ENCODE data around the gene TREX2. TPM values are rescaled to one million over a fixed set of nuclear protein-coding genes. Genes with fewer than 3 reads are reported as not detected.

Gene TREX2
- total RNA-seq, 5 donors from 2014 or later (not counting 1 experiment from before 2014, with no cell fraction given): 2.4 to 6.3 (median 5.4) TPM

DNA sequence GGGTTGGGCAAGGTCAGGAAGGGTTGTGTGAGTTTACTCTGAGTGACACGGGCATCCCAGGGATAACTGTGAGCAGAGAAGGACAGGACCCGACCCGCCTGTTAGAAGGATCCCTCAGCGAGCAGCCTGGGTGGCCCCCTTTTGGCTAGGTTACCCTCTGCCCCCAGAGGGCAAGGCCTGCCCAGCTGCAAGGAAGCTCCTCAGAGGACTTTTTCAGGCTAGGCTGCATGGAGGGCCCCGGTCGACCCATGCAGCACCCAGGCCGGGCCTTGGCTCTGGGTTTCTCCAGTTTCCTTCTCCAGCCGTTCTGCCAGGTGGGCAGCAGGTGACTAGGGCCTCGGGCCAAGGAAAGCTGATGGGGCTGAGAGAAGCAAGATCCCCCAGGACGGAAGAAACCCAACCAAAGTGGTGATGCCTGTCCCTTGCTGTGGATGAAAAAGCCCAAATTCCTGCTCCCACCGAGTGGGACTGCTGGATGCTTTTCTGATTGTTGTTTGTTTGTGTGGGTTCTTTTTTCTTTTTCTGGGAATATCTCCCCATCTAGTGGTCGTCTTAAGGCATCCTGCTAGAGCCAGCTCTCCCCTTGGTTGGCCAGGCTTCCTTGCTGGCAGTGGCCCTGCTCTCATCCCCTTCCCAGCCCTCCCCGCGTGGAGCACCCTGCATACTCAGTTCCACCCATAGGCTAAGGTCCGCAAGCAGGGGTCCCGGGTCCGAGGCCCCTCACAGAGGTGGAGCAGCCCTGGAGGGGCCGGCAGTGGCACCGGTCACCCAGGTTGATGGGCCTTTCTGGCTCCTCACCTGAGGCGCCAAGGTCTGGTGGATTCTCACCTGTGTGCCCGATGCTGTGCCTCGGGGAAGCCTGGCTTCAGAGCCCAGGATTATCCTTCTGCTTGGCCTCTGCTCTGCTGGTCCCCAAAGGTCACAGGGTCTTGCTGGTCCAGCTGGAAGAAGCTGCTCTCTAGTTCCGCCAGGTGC is 32.8 kb downstream of the TREX2 start:
- H3K4me1 Mint-ChIP-seq: peaks cover 11 to 14% (median 12%) of the 10 kb centered on the region in 3 donors

DNA sequence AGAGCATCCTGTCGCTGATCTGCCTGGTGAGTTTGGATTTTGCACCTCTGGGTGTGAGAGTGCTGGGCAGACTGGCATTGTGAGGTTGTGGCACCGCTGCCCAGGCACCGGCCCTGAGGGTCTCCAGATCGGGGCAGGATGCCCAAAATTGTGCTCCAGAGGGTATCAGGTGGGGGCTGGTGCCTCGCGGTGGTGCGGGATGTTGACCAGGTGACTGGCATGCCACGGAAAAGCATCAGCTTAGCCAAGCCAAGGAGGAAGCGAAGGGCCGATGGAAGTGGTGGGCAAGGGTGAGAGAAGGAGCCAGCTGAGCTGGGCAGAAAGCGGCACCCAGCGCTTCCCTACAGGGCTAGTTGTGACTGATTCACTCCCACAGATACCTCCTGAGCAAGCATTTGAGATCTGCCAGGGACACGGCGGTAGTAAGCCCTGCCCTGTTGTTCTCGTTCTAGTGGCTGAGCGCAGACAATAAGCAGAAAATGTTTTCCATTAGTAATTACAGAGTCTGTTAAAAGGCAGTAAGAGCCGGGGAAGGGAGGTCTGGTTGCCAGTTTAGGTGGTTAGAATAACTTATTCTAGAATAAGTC is 33.8 kb downstream of the TREX2 start:
- no peaks in the 10 kb centered on the region for H3K36me3 Mint-ChIP-seq
- peak overlapping the region; percentile 66 to 76 (median 75) for H3K4me3 Mint-ChIP-seq
- peaks cover 0 to 12% of the 10 kb centered on the region in 2 experiments for H3K4me1 ChIP-seq (ENCODE audit: control insufficient read depth in 1 of 2, extremely low read depth in 1 of 2, insufficient read depth in 2 of 2, low read length in 2 of 2)
- POLR2A ChIA-PET: interaction anchor here in 1 of 2 donors (0.5 kb wide), 1 partner anchor 59 kb away, joined by 7 read pairs; no protein-coding TSS in a partner anchor
- no peaks in the 10 kb centered on the region for H3K9me3 ChIP-seq
- H3K27ac ChIP-seq (ENCODE audit: low read length): no peak overlapping the region
- DNase-seq (no peak), ATAC-seq (replicated peaks in 1 of 4) (no peak)
- H3K27ac Mint-ChIP-seq: no peak overlapping the region
- no peaks in the 10 kb centered on the region for H3K36me3 ChIP-seq (ENCODE audit: control insufficient read depth in 2 of 2, extremely low read depth in 1 of 2, insufficient read depth in 1 of 2, low read length in 1 of 2)
- H3K27me3 ChIP-seq (replicated peaks in 1 of 2; ENCODE audit: control insufficient read depth in 2 of 2, extremely low read depth in 1 of 2, insufficient read depth in 2 of 2, low read length in 1 of 2): peaks cover 0 to 4% of the 10 kb centered on the region in 2 experiments
- peaks cover 11 to 14% (median 12%) of the 10 kb centered on the region in 3 donors for H3K4me1 Mint-ChIP-seq
- CTCF ChIA-PET: no interaction called here
- WGBS (ENCODE audit: insufficient coverage): no CpG with 5 or more reads among the region's 17 CpGs
- peaks cover 2 to 8% of the 10 kb centered on the region in 2 donors for H3K27me3 Mint-ChIP-seq
- H3K4me3 ChIP-seq (ENCODE audit: control insufficient read depth in 1 of 2, extremely low read depth in 1 of 2, low read length in 1 of 2): peak overlapping the region; percentile 45 to 54
- no peaks in the 10 kb centered on the region for H3K9me3 Mint-ChIP-seq

More for the DNA sequence above, 32.8 kb downstream of the TREX2 start:
- H3K4me3 ChIP-seq (ENCODE audit: control insufficient read depth in 1 of 2, extremely low read depth in 1 of 2, low read length in 1 of 2): no peak overlapping the region
- H3K27me3 ChIP-seq (replicated peaks in 1 of 2; ENCODE audit: control insufficient read depth in 2 of 2, extremely low read depth in 1 of 2, insufficient read depth in 2 of 2, low read length in 1 of 2): peaks cover 0 to 4% of the 10 kb centered on the region in 2 experiments
- H3K27ac Mint-ChIP-seq: no peak overlapping the region
- CTCF ChIA-PET: no interaction called here
- no peaks in the 10 kb centered on the region for H3K36me3 Mint-ChIP-seq
- no peak overlapping the region for H3K27ac ChIP-seq (ENCODE audit: low read length)
- no peaks in the 10 kb centered on the region for H3K9me3 ChIP-seq
- H3K4me3 Mint-ChIP-seq: peak overlapping the region in 2 of 3 donors; percentile 66 to 75
- DNase-seq (no peak), ATAC-seq (replicated peaks in 1 of 4) (no peak)
- peaks cover 2 to 11% of the 10 kb centered on the region in 2 donors for H3K27me3 Mint-ChIP-seq
- POLR2A ChIA-PET: interaction anchor here in 1 of 2 donors (0.5 kb wide), 1 partner anchor 58 kb away, joined by 7 read pairs; no protein-coding TSS in a partner anchor
- H3K36me3 ChIP-seq (ENCODE audit: control insufficient read depth in 2 of 2, extremely low read depth in 1 of 2, insufficient read depth in 1 of 2, low read length in 1 of 2): no peaks in the 10 kb centered on the region
- 96% methylated on average over 8 of the region's 23 CpGs for WGBS (ENCODE audit: insufficient coverage)
- H3K9me3 Mint-ChIP-seq: no peaks in the 10 kb centered on the region
- peaks cover 0 to 12% of the 10 kb centered on the region in 2 experiments for H3K4me1 ChIP-seq (ENCODE audit: control insufficient read depth in 1 of 2, extremely low read depth in 1 of 2, insufficient read depth in 2 of 2, low read length in 2 of 2)

DNA sequence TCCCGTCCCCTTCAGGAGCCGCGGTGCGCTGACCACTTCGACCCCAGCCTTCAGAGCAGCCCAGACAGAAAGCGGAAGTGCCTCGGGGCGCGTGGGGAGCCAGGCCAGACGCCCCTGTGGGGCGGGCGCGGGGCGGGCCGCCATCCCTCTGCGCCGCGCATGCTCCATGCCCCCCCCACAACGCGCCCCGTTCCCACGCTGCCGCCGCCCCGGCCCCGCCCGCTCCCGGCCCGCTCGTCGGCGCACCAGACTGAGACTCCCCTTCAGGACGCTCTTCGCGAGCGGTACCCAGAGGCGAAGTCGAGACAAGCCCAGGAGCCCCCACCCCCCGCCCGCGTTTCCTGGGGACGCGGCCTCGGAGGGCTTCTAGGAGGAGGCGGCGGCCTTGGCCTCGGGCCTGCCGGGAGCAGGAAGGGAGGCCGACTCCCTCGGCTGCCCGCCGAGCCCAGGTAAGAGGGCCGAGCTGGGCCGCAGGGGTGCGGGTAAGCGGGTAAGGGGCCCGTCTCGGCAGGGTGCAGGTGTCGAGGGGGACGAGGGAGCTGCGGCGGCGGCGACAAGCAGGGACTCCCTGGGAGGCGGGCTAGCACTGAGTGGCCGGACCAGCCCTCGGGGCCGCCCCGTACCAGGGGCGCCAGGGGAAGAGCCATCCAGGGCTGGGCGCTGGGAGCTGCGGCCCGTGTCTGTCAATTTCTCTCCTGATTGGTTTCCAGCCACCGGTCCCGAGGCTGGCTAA is 34.4 kb downstream of the TREX2 start, which contains the start of gene ZFP92:
TSS of gene ZFP92 (plus strand) at position 218 of the 733 bp plus-strand sequence. CDS start 6,851 bp downstream, outside the sequence.
- H3K27ac ChIP-seq (ENCODE audit: low read length): no peak within 1 kb of the TSS
- H3K4me1 ChIP-seq (ENCODE audit: control insufficient read depth in 1 of 2, extremely low read depth in 1 of 2, insufficient read depth in 2 of 2, low read length in 2 of 2): peaks cover 0 to 12% of the 10 kb centered on the region in 2 experiments
- WGBS (ENCODE audit: insufficient coverage): 1% methylated on average over 32 of the region's 75 CpGs
- no peaks in the 10 kb centered on the region for H3K36me3 ChIP-seq (ENCODE audit: control insufficient read depth in 2 of 2, extremely low read depth in 1 of 2, insufficient read depth in 1 of 2, low read length in 1 of 2)
- peak within 1 kb of the TSS; percentile 68 to 76 (median 75) for H3K4me3 Mint-ChIP-seq
- no peaks in the 10 kb centered on the region for H3K9me3 Mint-ChIP-seq
- H3K27ac Mint-ChIP-seq: no peak within 1 kb of the TSS
- peak within 1 kb of the TSS; percentile 45 to 54 for H3K4me3 ChIP-seq (ENCODE audit: control insufficient read depth in 1 of 2, extremely low read depth in 1 of 2, low read length in 1 of 2)
- ATAC-seq (replicated peaks in 1 of 4) (peak; percentile 64 to 84 (median 70)), DNase-seq (peak in 29 of 35 experiments; percentile 4 to 58 (median 23))
- no peaks in the 10 kb centered on the region for H3K36me3 Mint-ChIP-seq
- ChIA-PET CTCF (no interaction called here), POLR2A (no interaction called here)
- H3K4me1 Mint-ChIP-seq: peaks cover 11 to 14% (median 12%) of the 10 kb centered on the region in 3 donors
- no peaks in the 10 kb centered on the region for H3K9me3 ChIP-seq
- H3K27me3 ChIP-seq (replicated peaks in 1 of 2; ENCODE audit: control insufficient read depth in 2 of 2, extremely low read depth in 1 of 2, insufficient read depth in 2 of 2, low read length in 1 of 2): peaks cover 0 to 4% of the 10 kb centered on the region in 2 experiments
- peaks cover 2 to 8% of the 10 kb centered on the region in 2 donors for H3K27me3 Mint-ChIP-seq

DNA sequence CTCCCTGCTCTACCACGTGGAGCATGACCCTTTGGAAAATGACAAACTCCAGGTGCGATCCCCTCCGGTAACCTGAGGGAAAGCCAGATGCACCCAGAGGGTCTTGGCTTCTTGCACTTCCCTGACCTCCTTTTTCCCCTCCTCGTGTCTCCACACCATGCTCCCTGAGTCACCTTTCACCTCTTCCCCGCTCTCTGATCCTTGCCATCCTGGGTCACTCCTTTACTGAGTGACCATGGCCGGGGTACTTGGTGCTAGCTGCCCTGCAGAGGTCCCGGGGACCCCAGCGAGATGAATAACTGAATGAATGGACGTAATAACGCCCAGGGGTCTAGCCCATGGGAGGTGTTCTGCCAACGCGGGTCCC is 35.0 kb downstream of the TREX2 start:
- H3K27me3 Mint-ChIP-seq: peaks cover 2 to 13% of the 10 kb centered on the region in 2 donors
- H3K36me3 Mint-ChIP-seq: no peaks in the 10 kb centered on the region
- H3K4me3 ChIP-seq (ENCODE audit: control insufficient read depth in 1 of 2, extremely low read depth in 1 of 2, low read length in 1 of 2): peak overlapping the region; percentile 5 to 45
- peaks cover 0 to 4% of the 10 kb centered on the region in 2 experiments for H3K27me3 ChIP-seq (replicated peaks in 1 of 2; ENCODE audit: control insufficient read depth in 2 of 2, extremely low read depth in 1 of 2, insufficient read depth in 2 of 2, low read length in 1 of 2)
- ChIA-PET CTCF (no interaction called here), POLR2A (no interaction called here)
- no peak overlapping the region for H3K27ac Mint-ChIP-seq
- no peak for DNase-seq
- peaks cover 0 to 12% of the 10 kb centered on the region in 2 experiments for H3K4me1 ChIP-seq (ENCODE audit: control insufficient read depth in 1 of 2, extremely low read depth in 1 of 2, insufficient read depth in 2 of 2, low read length in 2 of 2)
- 83% methylated on average over 4 of the region's 12 CpGs for WGBS (ENCODE audit: insufficient coverage)
- H3K36me3 ChIP-seq (ENCODE audit: control insufficient read depth in 2 of 2, extremely low read depth in 1 of 2, insufficient read depth in 1 of 2, low read length in 1 of 2): no peaks in the 10 kb centered on the region
- ATAC-seq (replicated peaks in 1 of 4): no peak
- no peak overlapping the region for H3K27ac ChIP-seq (ENCODE audit: low read length)
- H3K9me3 Mint-ChIP-seq: no peaks in the 10 kb centered on the region
- no peaks in the 10 kb centered on the region for H3K9me3 ChIP-seq
- peaks cover 11 to 14% (median 12%) of the 10 kb centered on the region in 3 donors for H3K4me1 Mint-ChIP-seq
- H3K4me3 Mint-ChIP-seq: peak overlapping the region; percentile 68 to 75 (median 72)

DNA sequence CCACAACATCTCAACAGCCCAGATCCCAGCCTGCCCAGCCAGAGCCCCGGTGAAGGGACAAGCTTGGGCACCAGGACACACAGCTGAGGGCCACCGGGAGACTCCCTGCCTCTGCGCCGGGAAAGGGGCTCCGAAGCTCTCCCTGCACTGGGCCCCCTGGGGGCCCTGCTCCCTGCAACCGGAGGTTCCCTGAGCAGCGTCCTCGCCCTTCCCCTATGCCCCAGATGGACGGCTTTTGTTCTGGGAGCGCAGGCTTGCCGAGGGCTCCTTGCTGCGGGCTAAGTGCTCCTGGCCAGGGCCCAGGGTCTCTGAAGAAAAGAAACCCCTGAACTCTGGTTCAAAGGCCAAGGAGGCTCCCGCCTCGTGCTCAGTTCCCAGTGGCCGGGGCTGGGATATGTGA is 35.5 kb downstream of the TREX2 start:
- H3K27me3 ChIP-seq (replicated peaks in 1 of 2; ENCODE audit: control insufficient read depth in 2 of 2, extremely low read depth in 1 of 2, insufficient read depth in 2 of 2, low read length in 1 of 2): peaks cover 0 to 4% of the 10 kb centered on the region in 2 experiments
- Mint-ChIP-seq H3K4me3 (peak overlapping the region in 2 of 3 donors; percentile 21 to 75), H3K36me3 (no peaks in the 10 kb centered on the region), H3K4me1 (peaks cover 11 to 14% (median 12%) of the 10 kb centered on the region in 3 donors), H3K27me3 (peaks cover 2 to 14% of the 10 kb centered on the region in 2 donors), H3K27ac (no peak overlapping the region), H3K9me3 (no peaks in the 10 kb centered on the region)
- H3K27ac ChIP-seq (ENCODE audit: low read length): no peak overlapping the region
- ATAC-seq (replicated peaks in 1 of 4) (no peak), DNase-seq (no peak)
- CTCF ChIA-PET: no interaction called here
- H3K36me3 ChIP-seq (ENCODE audit: control insufficient read depth in 2 of 2, extremely low read depth in 1 of 2, insufficient read depth in 1 of 2, low read length in 1 of 2): no peaks in the 10 kb centered on the region
- POLR2A ChIA-PET: no interaction called here
- 98% methylated on average over 9 of the region's 15 CpGs for WGBS (ENCODE audit: insufficient coverage)
- H3K4me3 ChIP-seq (ENCODE audit: control insufficient read depth in 1 of 2, extremely low read depth in 1 of 2, low read length in 1 of 2): no peak overlapping the region
- H3K9me3 ChIP-seq: no peaks in the 10 kb centered on the region
- peaks cover 0 to 12% of the 10 kb centered on the region in 2 experiments for H3K4me1 ChIP-seq (ENCODE audit: control insufficient read depth in 1 of 2, extremely low read depth in 1 of 2, insufficient read depth in 2 of 2, low read length in 2 of 2)

All from T-cell (primary cell).